Right kidney (tissue), 1 donor: Measurements from ENCODE around the gene RPS25.
A peak's percentile ranks its signal among the peaks of the same experiment; 100 is the strongest.
"Not testable (repeated sequence)": the region's sequence is repeated elsewhere in the genome, so short reads cannot be mapped to it uniquely, and the experiment has no call there.

Experiments used
- DNase-seq: peaks from one replicate; pipeline ENCODE4 v3.0.0-alpha.2; 2016

The RPS25 gene

GRCh38 chr11:119046489-119046888 is 28.3 kb upstream of the RPS25 start:
- DNase-seq: no peak

- no peak for DNase-seq
These were observed 26.6 kb upstream of the RPS25 start for GRCh38 chr11:119044708-119045107.

- DNase-seq: no peak
These were observed 24.8 kb upstream of the RPS25 start for GRCh38 chr11:119042927-119043326.

- no peak for DNase-seq
These were observed 23.8 kb upstream of the RPS25 start for GRCh38 chr11:119041821-119042514.

- not testable (repeated sequence) for DNase-seq
These were observed 21.3 kb upstream of the RPS25 start for GRCh38 chr11:119039471-119039870.

- DNase-seq: no peak
These were observed 20.7 kb upstream of the RPS25 start for GRCh38 chr11:119038884-119039283.

GRCh38 chr11:119034813-119035212 is 16.7 kb upstream of the RPS25 start:
- DNase-seq: no peak

GRCh38 chr11:119033421-119033820 is 15.3 kb upstream of the RPS25 start:
- not testable (repeated sequence) for DNase-seq

GRCh38 chr11:119031912-119032280 is 13.8 kb upstream of the RPS25 start:
- DNase-seq: no peak

GRCh38 chr11:119030329-119031047 is 12.3 kb upstream of the RPS25 start, which contains the start of gene SLC37A4:
Gene SLC37A4 (minus strand): TSS chr11:119030877.
- DNase-seq: peak; percentile 86

- no peak for DNase-seq
These were observed 11.8 kb upstream of the RPS25 start for GRCh38 chr11:119030029-119030328.

GRCh38 chr11:119029340-119030028 is 11.3 kb upstream of the RPS25 start:
- DNase-seq: peak; percentile 58

GRCh38 chr11:119029069-119029339 is 10.9 kb upstream of the RPS25 start:
- no peak for DNase-seq

- DNase-seq: no peak
These were observed 10.4 kb upstream of the RPS25 start for GRCh38 chr11:119028346-119029068.

- no peak for DNase-seq
These were observed 9.6 kb upstream of the RPS25 start for GRCh38 chr11:119027561-119028345.

GRCh38 chr11:119026970-119027369 is 8.8 kb upstream of the RPS25 start:
- DNase-seq: no peak

- no peak for DNase-seq
These were observed 8.0 kb upstream of the RPS25 start for GRCh38 chr11:119025978-119026766.

GRCh38 chr11:119025541-119025940 is 7.4 kb upstream of the RPS25 start:
- no peak for DNase-seq

GRCh38 chr11:119025099-119025473 is 6.9 kb upstream of the RPS25 start:
- DNase-seq: no peak

- DNase-seq: no peak
These were observed 6.4 kb upstream of the RPS25 start for GRCh38 chr11:119024430-119025098.

GRCh38 chr11:119023741-119024140 is 5.6 kb upstream of the RPS25 start:
- DNase-seq: no peak
